Hematopoietic multipotent progenitor cell treated with erythropoietin and hydrocortisone succinate and interleukin-3 and kit ligand, for 15 days (in vitro differentiated cells): ENCODE results near the gene CDH12.
"Not testable (repeated sequence)": the region's sequence is repeated elsewhere in the genome, so short reads cannot be mapped to it uniquely, and the experiment has no call there.

Experiments
- DNase-seq: peaks from one replicate; pipeline ENCODE4 v3.0.0-alpha.2; 2015; ENCODE audit warnings: low spot score

CDH12 gene

GRCh38 chr5:22560147-22560546 is 293.0 kb downstream of the CDH12 start:
- DNase-seq, result no peak

DNA sequence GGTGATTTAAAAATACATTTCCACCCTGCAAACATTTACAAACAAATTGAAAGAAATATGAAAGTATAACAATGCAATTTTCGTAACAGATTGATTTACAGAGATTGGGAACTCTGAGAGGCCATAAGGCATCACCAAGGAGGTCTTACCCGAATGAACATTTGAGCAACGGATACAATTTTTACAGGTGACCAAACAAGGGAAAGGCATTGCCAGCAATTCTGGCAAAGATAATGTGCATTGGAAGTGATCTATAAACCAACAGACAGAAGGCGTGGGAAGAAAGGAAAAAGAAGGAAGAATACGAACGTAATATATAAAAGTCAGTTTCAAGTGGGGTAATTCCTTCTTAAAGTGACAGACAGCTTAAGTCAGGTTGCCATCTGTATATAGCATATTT is 295.9 kb downstream of the CDH12 start:
- DNase-seq, result no peak

DNA sequence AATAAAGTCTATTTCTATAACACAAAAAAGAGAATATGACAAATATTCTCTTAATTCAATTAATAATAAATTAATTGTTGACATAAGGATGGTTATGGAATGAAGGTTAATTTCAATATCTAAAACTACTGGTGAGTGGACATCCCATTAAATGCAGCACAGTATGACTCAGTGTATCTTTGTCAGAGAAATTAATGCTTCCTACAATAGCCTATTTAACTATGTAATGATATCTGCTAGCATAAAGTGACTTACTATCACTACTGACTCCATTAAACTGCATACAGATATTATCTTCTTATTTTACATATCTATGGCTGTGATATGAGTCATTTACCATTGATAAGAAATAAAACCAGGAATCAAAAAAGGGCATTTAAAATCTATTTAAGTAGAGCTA is 298.7 kb downstream of the CDH12 start:
- no peak for DNase-seq

DNA sequence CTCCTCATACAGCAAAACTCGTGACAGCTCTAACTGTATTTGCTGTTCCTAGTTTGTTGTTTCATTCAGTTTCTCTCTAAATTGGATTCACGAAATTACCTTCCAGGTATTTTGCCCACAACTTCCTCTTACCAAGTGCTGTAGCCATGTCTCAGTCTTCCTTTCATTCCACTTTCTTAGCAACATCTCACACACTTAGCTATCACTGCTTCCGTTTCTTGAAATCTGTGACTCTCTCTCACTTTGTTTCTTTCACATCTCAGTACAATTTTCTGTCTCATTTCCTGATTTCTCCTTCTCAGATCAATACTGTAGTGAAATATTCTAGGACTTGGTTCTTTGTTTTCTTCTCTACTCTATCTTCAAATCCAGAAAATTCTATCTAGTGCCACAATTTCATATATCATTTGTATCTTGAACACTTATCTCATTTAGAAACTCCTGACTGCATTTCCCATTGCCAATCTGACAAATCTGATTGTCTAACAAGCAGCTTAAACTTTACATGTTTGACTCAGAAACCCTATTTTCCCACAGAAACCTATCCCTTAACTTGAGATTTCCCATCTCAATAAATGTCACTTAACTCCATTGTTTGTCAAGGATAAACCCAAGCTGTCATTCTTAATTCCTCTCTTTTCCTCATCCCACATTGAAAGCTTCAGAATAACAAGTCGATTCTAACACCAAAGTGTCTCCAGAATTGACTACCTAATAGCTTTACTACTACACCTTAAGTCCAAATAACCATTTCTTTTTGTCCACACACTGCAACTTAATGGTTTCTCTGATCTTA is 303.1 kb downstream of the CDH12 start:
- no peak for DNase-seq

GRCh38 chr5:22542340-22542739 is 310.8 kb downstream of the CDH12 start:
- DNase-seq, result no peak

DNA sequence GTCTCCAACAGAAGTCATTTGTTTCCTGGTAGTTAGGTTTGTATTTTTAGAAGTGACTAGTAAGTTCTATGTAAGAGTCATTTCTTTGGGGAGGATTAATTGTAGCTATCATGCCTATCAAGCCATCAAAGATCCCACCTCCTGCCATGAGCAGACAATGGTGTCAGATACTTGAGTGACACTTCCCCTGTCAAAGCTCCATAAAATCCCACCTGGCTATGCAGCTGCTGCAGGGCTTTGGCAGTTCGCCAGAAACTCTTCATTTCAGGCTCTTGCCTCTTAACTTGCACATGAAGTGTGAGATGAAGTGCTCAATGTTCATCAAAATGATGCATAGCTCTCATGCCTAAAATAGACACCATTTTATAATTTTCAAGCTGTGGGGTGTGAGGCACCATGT is 312.1 kb downstream of the CDH12 start:
- no peak for DNase-seq

DNA sequence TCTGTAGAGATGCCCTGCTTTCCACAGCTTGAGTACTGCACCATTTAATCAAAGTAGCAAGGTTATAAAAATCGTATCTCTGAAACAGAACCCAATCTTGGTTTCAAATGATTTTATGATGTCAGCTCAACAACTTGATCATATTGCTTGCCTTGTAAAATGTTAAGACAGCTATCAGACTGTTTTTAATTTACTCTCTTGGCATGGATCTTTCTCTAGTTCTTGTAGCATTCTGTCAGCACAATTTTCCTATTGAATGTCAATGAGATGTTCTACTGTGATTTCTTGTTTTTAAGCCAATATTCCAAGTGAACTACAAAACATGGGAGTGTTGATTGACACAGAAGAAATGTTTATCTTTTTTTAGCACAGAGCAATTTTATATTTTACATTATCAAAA is 313.4 kb downstream of the CDH12 start:
- no peak for DNase-seq

GRCh38 chr5:22531986-22532385 is 321.2 kb downstream of the CDH12 start:
- no peak for DNase-seq

- DNase-seq, result no peak
Observed at GRCh38 chr5:22521521-22521920, 331.6 kb downstream of the CDH12 start.

DNA sequence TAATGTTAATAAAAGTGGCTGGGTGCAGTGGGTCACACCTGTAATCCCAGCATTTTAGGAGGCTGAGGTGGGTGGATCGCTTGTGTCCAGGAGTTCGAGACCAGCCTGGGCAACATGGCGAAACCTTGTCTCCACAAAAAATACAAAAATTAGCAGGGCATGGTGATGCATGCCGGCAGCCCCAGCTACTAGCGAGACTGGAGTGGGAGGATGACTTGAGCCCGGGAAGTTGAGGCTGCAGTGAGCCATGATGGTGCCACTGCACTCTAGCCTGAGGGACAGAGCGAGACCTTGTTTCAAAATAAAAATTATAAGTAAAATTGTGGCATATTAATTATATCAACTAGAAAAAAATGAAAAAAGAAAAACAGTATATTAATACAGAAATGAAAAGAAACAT is 336.6 kb downstream of the CDH12 start:
- DNase-seq, result not testable (repeated sequence)

DNA sequence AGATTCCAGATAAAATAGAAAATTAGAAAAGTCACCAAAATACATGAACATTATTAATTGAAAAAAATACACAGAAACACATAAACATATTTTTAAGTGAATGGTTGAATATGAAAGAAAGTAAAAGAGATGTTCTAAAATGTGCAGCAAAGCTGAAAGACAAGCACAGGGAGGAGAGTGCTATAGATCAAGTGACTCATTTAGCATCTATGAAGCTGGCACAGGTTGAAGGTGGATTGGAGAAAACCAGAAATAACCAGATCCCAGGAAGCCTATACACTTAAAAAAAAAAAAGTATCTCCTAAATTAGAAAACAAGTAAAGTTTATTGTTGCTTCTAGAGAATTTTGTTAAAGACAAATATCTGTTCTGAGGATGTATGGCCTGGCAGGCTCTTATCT is 338.9 kb downstream of the CDH12 start:
- DNase-seq, result no peak

GRCh38 chr5:22505891-22506290 is 347.3 kb downstream of the CDH12 start:
- no peak for DNase-seq

GRCh38 chr5:22504411-22504810 is 348.7 kb downstream of the CDH12 start:
- no peak for DNase-seq

GRCh38 chr5:22500556-22500955 is 352.6 kb downstream of the CDH12 start:
- no peak for DNase-seq

GRCh38 chr5:22496666-22497065 is 356.5 kb downstream of the CDH12 start:
- no peak for DNase-seq

DNA sequence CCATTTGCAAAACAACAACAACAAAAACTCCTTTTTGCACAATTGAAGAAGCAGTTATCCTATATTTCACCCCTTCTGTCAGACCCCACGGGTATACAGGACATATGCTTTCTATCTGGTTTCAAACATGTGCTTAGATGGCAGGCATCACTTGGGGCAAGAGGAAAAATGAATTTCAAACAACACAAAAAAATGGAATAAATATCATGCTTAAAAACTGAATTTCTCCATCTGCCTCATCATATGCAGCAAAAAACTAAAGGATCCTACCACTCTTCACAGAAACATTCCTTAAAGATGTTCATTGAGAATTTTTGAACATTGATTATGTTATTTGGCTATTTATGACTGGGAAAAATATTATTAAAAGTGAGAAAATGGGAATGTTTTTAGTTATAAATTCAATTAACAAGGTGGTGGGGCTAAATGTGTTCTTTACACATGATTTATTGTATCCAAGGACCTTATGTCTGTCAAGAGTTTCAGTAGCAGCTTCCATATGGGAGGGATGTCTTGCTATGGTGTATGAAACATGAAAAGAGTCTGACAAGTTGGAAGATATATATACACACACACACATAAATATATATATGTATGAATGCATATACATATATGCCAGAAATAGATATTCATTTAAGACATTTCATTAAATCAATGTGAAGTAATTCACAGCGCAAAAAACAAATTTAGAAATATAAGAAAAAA is 358.0 kb downstream of the CDH12 start:
- DNase-seq, result no peak

DNA sequence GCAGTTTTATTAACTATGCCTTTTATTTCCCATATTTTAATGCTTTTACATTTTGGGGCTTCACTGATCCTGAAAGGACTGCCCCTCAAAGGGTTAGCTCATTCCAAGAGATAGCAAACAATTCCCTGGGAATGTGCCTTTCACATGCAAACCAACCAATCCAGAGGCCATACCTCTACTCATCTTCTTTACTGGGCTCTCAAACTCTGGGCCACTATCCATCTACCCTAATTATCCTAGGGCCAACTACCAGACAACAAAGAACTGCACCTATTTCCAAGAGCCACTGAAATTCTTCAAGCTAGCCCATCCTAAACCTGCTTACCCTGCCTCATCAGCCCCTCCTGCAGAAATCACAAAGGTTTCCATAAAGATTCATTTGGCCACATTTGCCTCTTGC is 364.7 kb downstream of the CDH12 start:
- DNase-seq, result no peak

DNA sequence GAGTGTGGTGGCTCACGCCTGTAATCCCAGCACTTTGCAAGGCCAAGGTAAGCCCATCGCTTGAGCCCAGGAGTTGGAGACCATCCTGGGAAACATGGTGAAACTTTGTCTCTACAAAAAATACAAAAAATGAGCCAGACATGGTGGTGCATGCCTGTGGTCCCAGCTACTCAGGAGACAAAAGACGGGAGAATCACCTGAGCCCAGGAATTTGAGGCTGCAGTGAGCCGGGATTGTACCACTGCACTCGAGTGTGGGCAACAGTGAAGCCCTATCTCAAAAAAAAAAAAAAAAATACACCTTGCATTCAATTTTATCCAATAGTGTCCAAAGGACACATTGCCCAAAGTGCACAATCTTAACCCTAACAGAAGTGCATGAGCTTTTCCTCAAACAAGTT is 372.8 kb downstream of the CDH12 start:
- no peak for DNase-seq

DNA sequence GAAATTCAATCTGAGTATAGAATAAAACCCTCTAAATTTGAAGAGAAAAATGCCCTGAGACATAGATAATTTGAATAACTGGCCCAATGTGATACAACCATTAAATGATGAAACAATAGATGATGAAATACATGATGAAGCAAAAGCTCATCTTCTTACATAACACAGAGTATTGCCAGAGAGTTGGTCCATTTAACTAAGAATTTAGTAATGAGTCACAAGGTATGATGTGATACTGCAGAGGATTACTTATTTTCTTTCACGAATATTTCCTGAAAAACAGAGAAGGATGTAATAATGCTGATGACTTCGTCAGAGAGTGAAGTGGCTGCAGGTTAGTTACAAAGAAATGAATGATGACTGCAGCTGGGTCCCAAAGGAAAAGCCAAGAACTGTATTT is 379.3 kb downstream of the CDH12 start:
- DNase-seq, result no peak

- DNase-seq, result no peak
Observed at GRCh38 chr5:22471154-22471553, 382.0 kb downstream of the CDH12 start.

GRCh38 chr5:22470408-22470807 is 382.7 kb downstream of the CDH12 start:
- no peak for DNase-seq

DNA sequence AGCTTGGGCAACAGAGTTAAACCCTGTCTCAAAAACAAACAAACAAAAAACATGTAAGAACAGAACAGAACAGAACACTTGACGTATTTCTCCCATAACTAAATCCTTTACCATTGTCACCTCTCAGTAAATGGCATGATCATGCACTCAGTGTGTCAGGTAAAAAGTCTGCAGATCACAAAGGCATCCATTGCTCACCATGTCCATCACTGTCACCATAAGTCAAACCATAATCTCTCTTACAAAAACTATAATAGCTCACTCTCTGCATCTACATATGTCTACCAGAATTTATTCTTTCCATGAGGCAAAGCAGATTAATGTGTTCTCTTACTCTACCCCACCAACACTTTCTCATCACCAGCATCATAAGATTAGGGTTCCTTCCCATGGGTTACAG is 387.5 kb downstream of the CDH12 start:
- DNase-seq, result no peak

DNA sequence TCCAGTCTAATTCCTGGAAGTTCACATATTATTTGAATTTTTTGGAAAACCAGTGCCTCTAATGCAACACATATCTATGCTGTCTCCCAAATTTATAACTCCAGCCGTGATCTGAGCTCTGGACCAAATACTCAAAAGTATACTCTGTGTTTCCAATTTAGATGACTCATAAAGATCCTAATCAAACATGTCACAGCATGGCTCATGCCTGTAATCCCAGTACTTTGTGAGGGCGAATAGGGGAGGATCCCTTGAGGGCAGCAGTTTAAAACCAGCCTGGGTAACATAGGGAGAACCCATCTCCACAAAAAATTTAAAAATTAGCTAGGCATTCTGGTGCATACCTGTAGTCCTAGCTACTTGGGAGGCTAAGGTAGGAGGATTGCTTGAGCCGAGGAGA is 388.0 kb downstream of the CDH12 start:
- no peak for DNase-seq

- DNase-seq, result no peak
Observed at GRCh38 chr5:22460189-22460588, 393.0 kb downstream of the CDH12 start.
